ENCODE measurements around the gene PLEKHA3.

DNA sequence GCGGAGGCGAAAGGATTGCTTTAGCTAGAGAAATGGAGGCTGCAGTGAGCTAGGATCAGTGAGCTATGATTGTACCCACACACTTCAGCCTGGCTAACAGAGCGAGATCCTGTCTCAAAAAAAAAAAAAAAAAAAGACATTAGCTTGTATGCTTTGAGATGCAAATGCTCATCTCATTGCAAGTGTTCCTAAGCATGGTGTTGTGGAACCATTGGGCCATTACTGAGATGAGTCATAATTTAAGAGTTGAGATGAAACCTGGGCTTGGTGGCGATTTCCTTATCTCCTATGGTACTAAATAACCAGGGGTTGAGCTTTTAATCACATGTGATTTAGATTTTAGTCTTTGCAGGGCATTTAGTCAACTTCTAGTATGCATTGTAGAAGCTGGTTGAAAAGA is 2.2 kb downstream of the PLEKHA3 start:
- TF ChIP-seq, protein P1, sequence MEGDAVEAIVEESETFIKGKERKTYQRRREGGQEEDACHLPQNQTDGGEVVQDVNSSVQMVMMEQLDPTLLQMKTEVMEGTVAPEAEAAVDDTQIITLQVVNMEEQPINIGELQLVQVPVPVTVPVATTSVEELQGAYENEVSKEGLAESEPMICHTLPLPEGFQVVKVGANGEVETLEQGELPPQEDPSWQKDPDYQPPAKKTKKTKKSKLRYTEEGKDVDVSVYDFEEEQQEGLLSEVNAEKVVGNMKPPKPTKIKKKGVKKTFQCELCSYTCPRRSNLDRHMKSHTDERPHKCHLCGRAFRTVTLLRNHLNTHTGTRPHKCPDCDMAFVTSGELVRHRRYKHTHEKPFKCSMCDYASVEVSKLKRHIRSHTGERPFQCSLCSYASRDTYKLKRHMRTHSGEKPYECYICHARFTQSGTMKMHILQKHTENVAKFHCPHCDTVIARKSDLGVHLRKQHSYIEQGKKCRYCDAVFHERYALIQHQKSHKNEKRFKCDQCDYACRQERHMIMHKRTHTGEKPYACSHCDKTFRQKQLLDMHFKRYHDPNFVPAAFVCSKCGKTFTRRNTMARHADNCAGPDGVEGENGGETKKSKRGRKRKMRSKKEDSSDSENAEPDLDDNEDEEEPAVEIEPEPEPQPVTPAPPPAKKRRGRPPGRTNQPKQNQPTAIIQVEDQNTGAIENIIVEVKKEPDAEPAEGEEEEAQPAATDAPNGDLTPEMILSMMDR (IDR thresholded peaks at IDR 0.05) = no peak
- no peak for TF ChIP-seq POLR2AphosphoS5 (IDR thresholded peaks at IDR 0.05; ENCODE audit: low read depth, low read length)
- TF ChIP-seq REST (IDR thresholded peaks at IDR 0.05; ENCODE audit: insufficient read depth in 1 of 2, low read depth in 2 of 2, low read length in 1 of 2) = no peak
- no peak for TF ChIP-seq TCF7L2 (IDR thresholded peaks at IDR 0.05; ENCODE audit: low read depth, low read length)
